Vagina (tissue), 2 donors: Measurements from ENCODE around the gene CD52.

Experiments
- POLR2A ChIP-seq, 2 donors: fragments of 450-650 bp; IDR thresholded peaks; one replicate each; pipeline ENCODE4 v1.6.1; 2017; ENCODE audit warnings: antibody characterized with exemption in 2 of 2, mild to moderate bottlenecking in 2 of 2, moderate library complexity in 2 of 2
- TF ChIP-seq, protein P1 (sequence below), 3 experiments: fragments of 450-650 bp in 2 of 3; fragments of 200-600 bp in 1 of 3; sonication (generic) in 1 of 3; IDR thresholded peaks; one replicate each; pipeline ENCODE4 v1.5.1; 2017 to 2019; ENCODE audit warnings: antibody characterized with exemption in 3 of 3, mild to moderate bottlenecking in 2 of 3, moderate library complexity in 2 of 3

- TF ChIP-seq, protein P1, sequence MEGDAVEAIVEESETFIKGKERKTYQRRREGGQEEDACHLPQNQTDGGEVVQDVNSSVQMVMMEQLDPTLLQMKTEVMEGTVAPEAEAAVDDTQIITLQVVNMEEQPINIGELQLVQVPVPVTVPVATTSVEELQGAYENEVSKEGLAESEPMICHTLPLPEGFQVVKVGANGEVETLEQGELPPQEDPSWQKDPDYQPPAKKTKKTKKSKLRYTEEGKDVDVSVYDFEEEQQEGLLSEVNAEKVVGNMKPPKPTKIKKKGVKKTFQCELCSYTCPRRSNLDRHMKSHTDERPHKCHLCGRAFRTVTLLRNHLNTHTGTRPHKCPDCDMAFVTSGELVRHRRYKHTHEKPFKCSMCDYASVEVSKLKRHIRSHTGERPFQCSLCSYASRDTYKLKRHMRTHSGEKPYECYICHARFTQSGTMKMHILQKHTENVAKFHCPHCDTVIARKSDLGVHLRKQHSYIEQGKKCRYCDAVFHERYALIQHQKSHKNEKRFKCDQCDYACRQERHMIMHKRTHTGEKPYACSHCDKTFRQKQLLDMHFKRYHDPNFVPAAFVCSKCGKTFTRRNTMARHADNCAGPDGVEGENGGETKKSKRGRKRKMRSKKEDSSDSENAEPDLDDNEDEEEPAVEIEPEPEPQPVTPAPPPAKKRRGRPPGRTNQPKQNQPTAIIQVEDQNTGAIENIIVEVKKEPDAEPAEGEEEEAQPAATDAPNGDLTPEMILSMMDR (IDR thresholded peaks at IDR 0.05), result no peak
- TF ChIP-seq POLR2A (IDR thresholded peaks at IDR 0.05), result no peak
These were observed 10.4 kb upstream of the CD52 start for GRCh38 chr1:26307363-26307781.
